ENCODE measurements around the gene PPP4R2. TPM values are rescaled to one million over a fixed set of nuclear protein-coding genes. Genes with fewer than 3 reads are reported as not detected.

Gene PPP4R2
- total RNA-seq, 1 experiment from 2014 or later, result 62.7 TPM

- Histone ChIP-seq H3F3A (ENCODE audit: low read length, unreplicated experiment) (no peaks in the 10 kb centered on the region), H3K27ac (ENCODE audit: low read length) (no peak overlapping the region), H3K9me2 (replicated peaks; ENCODE audit: low read length) (no peaks in the 10 kb centered on the region), H3K4me2 (ENCODE audit: low read length) (no peak overlapping the region), H3K79me2 (ENCODE audit: low read length) (no peaks in the 10 kb centered on the region), H3K4me1 (ENCODE audit: insufficient read depth, low read length) (0 out of 2 replicates have a peak, but pooled peaks cover 3% of the 10 kb centered on the region), H3K27me3 (ENCODE audit: low read length) (no peaks in the 10 kb centered on the region), H2AFZ (ENCODE audit: low read length) (no peak overlapping the region), H3K36me3 (ENCODE audit: low read depth, low read length) (no peaks in the 10 kb centered on the region), H3K9ac (ENCODE audit: low read length) (no peak overlapping the region), H3K4me3 (ENCODE audit: low read length) (no peak overlapping the region), H3K9me3 (ENCODE audit: low read length) (no peaks in the 10 kb centered on the region), H4K20me1 (ENCODE audit: low read length) (no peaks in the 10 kb centered on the region)
- POLR2A ChIA-PET (ENCODE audit: unreplicated experiment), result no interaction called here
- CTCF ChIA-PET, result no interaction called here
- BruUV-seq (replicated peaks), result no TSS peak
- DNase-seq (no peak), ATAC-seq (peak; percentile 22; the same call in 1 of the 2 replicates)
- intact Hi-C loops (cut with micrococcal nuclease), result no loop called here
- no peak for TF ChIP-seq EZH2 (IDR thresholded peaks at IDR 0.05; ENCODE audit: low read length, unreplicated experiment)
- TF ChIP-seq, protein P1, sequence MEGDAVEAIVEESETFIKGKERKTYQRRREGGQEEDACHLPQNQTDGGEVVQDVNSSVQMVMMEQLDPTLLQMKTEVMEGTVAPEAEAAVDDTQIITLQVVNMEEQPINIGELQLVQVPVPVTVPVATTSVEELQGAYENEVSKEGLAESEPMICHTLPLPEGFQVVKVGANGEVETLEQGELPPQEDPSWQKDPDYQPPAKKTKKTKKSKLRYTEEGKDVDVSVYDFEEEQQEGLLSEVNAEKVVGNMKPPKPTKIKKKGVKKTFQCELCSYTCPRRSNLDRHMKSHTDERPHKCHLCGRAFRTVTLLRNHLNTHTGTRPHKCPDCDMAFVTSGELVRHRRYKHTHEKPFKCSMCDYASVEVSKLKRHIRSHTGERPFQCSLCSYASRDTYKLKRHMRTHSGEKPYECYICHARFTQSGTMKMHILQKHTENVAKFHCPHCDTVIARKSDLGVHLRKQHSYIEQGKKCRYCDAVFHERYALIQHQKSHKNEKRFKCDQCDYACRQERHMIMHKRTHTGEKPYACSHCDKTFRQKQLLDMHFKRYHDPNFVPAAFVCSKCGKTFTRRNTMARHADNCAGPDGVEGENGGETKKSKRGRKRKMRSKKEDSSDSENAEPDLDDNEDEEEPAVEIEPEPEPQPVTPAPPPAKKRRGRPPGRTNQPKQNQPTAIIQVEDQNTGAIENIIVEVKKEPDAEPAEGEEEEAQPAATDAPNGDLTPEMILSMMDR (conservative IDR thresholded peaks at IDR 0.05; ENCODE audit: low read depth, low read length), result no peak
- TF ChIP-seq EZH2phosphoT487 (IDR thresholded peaks at IDR 0.05; ENCODE audit: borderline replicate concordance, low read length), result no peak
These were observed 45.3 kb upstream of the PPP4R2 start for GRCh38 chr3:72951259-72951722.

DNA sequence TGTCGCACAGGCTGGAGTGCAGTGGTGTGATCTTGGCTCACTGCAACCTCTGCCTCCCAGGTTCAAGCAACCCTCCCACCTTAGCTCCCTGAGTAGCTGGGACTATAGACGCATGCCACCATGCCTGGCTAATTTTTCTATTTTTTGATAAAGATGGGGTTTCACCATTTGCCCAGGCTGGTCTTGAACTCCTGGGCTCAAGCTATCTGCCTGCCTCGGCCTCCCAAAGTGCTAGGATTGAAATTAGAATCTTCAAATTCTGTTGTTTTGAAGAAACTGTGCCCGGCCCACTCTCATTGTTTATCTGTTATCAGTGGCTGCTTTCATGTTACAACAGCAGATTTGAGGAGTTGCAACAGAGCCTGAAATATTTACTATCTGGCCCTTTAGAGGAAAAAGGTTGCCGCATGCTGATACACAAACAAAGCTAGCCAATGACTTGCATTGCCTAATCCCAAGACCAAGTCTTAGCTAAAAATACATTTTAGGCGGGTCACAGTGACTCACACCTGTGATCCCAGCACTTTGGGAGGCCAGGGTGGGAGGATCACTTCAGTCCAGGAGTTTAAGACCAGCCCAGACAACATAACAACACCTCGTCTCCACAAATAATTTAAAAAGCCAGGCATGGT is 43.2 kb upstream of the PPP4R2 start:
- peak; percentile 29 for DNase-seq
- POLR2A ChIA-PET (ENCODE audit: unreplicated experiment), result interaction anchor here (0.6 kb wide), 1 partner anchor 136 kb away, joined by 5 read pairs; no protein-coding TSS in a partner anchor
- Histone ChIP-seq H3K27ac (ENCODE audit: low read length) (no peak overlapping the region), H3K9ac (ENCODE audit: low read length) (no peak overlapping the region), H3K4me3 (ENCODE audit: low read length) (no peak overlapping the region), H3F3A (ENCODE audit: low read length, unreplicated experiment) (no peaks in the 10 kb centered on the region), H3K4me1 (ENCODE audit: insufficient read depth, low read length) (0 out of 2 replicates have a peak, but pooled peaks cover 3% of the 10 kb centered on the region), H3K9me3 (ENCODE audit: low read length) (no peaks in the 10 kb centered on the region), H3K4me2 (ENCODE audit: low read length) (no peak overlapping the region), H3K79me2 (ENCODE audit: low read length) (no peaks in the 10 kb centered on the region), H3K36me3 (ENCODE audit: low read depth, low read length) (no peaks in the 10 kb centered on the region), H2AFZ (ENCODE audit: low read length) (no peak overlapping the region), H3K9me2 (replicated peaks; ENCODE audit: low read length) (no peaks in the 10 kb centered on the region), H3K27me3 (ENCODE audit: low read length) (no peaks in the 10 kb centered on the region), H4K20me1 (ENCODE audit: low read length) (no peaks in the 10 kb centered on the region)
- intact Hi-C loops (cut with micrococcal nuclease), result no loop called here
- TF ChIP-seq, protein P1 (conservative IDR thresholded peaks at IDR 0.05; ENCODE audit: low read depth, low read length), result no peak
- TF ChIP-seq EZH2 (IDR thresholded peaks at IDR 0.05; ENCODE audit: low read length, unreplicated experiment) (no peak), EZH2phosphoT487 (IDR thresholded peaks at IDR 0.05; ENCODE audit: borderline replicate concordance, low read length) (no peak)
- no TSS peak for BruUV-seq (replicated peaks)
- CTCF ChIA-PET, result no interaction called here
- no peak for ATAC-seq

GRCh38 chr3:72957297-72957696 is 39.3 kb upstream of the PPP4R2 start:
- H3K79me2 ChIP-seq (ENCODE audit: low read length), result no peaks in the 10 kb centered on the region
- intact Hi-C loops (cut with micrococcal nuclease), result no loop called here
- H2AFZ ChIP-seq (ENCODE audit: low read length), result no peak overlapping the region
- no peak overlapping the region for H3K9ac ChIP-seq (ENCODE audit: low read length)
- no peaks in the 10 kb centered on the region for H3K4me1 ChIP-seq (ENCODE audit: insufficient read depth, low read length)
- H3K9me2 ChIP-seq (replicated peaks; ENCODE audit: low read length), result no peaks in the 10 kb centered on the region
- H3K36me3 ChIP-seq (ENCODE audit: low read depth, low read length), result no peaks in the 10 kb centered on the region
- no peak overlapping the region for H3K27ac ChIP-seq (ENCODE audit: low read length)
- DNase-seq, result no peak
- TF ChIP-seq, protein P1 (conservative IDR thresholded peaks at IDR 0.05; ENCODE audit: low read depth, low read length), result no peak
- H3K4me2 ChIP-seq (ENCODE audit: low read length), result no peak overlapping the region
- no peak overlapping the region for H3K4me3 ChIP-seq (ENCODE audit: low read length)
- H3K27me3 ChIP-seq (ENCODE audit: low read length), result no peaks in the 10 kb centered on the region
- no peaks in the 10 kb centered on the region for H4K20me1 ChIP-seq (ENCODE audit: low read length)
- no peaks in the 10 kb centered on the region for H3F3A ChIP-seq (ENCODE audit: low read length, unreplicated experiment)
- no peaks in the 10 kb centered on the region for H3K9me3 ChIP-seq (ENCODE audit: low read length)
- ChIA-PET POLR2A (ENCODE audit: unreplicated experiment) (no interaction called here), CTCF (no interaction called here)
- ATAC-seq, result no peak
- no TSS peak for BruUV-seq (replicated peaks)

Data from PC-3 (cell line).